ENCODE measurements around the gene SH3BGRL3. TPM values are rescaled to one million over a fixed set of nuclear protein-coding genes. Genes with fewer than 3 reads are reported as not detected.

Gene SH3BGRL3
- total and polyA plus RNA-seq, 2 of the 13 experiments (the other 11 are each of a cell fraction or from before 2014, with no cell fraction given) = 11.4 to 12.2 TPM

DNA sequence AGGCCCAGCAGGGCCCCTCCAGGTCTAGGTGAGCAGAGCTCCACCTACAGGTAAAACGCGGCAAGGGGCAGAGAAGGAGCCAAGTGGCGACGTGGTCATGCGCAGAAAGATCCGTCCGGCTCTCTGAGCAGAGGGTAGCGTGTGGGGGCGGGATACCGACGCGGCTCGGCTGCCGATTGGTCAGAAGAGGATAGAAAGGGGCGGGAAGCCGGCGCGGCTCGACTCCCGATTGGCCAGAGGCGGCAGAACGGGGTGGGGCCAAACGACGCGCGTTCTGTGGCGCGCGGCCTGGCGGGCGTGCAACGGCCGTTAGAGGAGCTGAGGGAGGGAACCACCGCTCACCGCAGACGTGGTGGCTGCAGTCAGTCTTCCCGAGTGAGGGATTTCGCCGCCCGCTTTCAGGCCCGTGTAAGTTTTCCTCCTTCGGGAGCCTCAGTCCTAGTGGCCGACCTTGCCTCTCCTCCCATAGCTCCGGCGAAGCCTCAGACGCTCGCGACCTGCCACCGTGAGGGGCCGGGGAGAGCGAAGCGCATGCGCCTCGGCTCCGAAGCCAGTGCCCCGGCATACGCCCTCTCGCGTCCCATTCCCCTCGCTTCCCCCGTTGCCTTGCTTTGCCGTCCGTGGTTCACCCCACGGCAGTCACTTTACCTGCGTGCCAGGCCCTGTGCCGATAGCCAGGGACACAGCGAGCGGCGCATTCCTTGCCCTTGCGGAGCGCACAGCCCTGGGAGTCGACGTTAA, 45.8 kb upstream of the SH3BGRL3 start, which contains the start of gene CEP85 (continued):
- TF ChIP-seq ZSCAN21 (CRISPR knock-in tag; IDR thresholded peaks at IDR 0.05; ENCODE audit: borderline replicate concordance) (peak; percentile 42; the same call in 1 of the 2 replicates), TGIF2 (CRISPR knock-in tag; IDR thresholded peaks at IDR 0.05) (peak; percentile 69; the same call in 1 of the 2 replicates), ZFYVE20 (CRISPR knock-in tag; IDR thresholded peaks at IDR 0.05; ENCODE audit: borderline replicate concordance, low read depth) (no peak), POLR2G (IDR thresholded peaks at IDR 0.05; ENCODE audit: low read depth, low read length) (peak; percentile 93), KDM2A (CRISPR knock-in tag; IDR thresholded peaks at IDR 0.05; ENCODE audit: borderline replicate concordance, low read depth) (0 out of 2 replicates have a peak, but pooled peaks have one; percentile 39), ZNF329 (CRISPR knock-in tag; IDR thresholded peaks at IDR 0.05; ENCODE audit: low read depth) (0 out of 2 replicates have a peak, but pooled peaks have one; percentile 54), ZFP36L1 (CRISPR knock-in tag; IDR thresholded peaks at IDR 0.05) (peak; percentile 91), XRCC5 (optimal IDR thresholded peaks at IDR 0.05; ENCODE audit: low read length) (peak; percentile 96), KDM5B (CRISPR knock-in tag; IDR thresholded peaks at IDR 0.05; ENCODE audit: borderline replicate concordance) (peak; percentile 88; the same call in 1 of the 2 replicates), POGZ (CRISPR knock-in tag; IDR thresholded peaks at IDR 0.05) (peak; percentile 29; the same call in 1 of the 2 replicates), SAFB2 (CRISPR knock-in tag; IDR thresholded peaks at IDR 0.05; ENCODE audit: borderline replicate concordance, low read depth) (no peak), ZNF33B (CRISPR knock-in tag; IDR thresholded peaks at IDR 0.05) (no peak)
- TF ChIP-seq, protein P1, sequence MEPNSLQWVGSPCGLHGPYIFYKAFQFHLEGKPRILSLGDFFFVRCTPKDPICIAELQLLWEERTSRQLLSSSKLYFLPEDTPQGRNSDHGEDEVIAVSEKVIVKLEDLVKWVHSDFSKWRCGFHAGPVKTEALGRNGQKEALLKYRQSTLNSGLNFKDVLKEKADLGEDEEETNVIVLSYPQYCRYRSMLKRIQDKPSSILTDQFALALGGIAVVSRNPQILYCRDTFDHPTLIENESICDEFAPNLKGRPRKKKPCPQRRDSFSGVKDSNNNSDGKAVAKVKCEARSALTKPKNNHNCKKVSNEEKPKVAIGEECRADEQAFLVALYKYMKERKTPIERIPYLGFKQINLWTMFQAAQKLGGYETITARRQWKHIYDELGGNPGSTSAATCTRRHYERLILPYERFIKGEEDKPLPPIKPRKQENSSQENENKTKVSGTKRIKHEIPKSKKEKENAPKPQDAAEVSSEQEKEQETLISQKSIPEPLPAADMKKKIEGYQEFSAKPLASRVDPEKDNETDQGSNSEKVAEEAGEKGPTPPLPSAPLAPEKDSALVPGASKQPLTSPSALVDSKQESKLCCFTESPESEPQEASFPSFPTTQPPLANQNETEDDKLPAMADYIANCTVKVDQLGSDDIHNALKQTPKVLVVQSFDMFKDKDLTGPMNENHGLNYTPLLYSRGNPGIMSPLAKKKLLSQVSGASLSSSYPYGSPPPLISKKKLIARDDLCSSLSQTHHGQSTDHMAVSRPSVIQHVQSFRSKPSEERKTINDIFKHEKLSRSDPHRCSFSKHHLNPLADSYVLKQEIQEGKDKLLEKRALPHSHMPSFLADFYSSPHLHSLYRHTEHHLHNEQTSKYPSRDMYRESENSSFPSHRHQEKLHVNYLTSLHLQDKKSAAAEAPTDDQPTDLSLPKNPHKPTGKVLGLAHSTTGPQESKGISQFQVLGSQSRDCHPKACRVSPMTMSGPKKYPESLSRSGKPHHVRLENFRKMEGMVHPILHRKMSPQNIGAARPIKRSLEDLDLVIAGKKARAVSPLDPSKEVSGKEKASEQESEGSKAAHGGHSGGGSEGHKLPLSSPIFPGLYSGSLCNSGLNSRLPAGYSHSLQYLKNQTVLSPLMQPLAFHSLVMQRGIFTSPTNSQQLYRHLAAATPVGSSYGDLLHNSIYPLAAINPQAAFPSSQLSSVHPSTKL (CRISPR knock-in tag; IDR thresholded peaks at IDR 0.05) = peak; percentile 28
- TF ChIP-seq, protein P2, sequence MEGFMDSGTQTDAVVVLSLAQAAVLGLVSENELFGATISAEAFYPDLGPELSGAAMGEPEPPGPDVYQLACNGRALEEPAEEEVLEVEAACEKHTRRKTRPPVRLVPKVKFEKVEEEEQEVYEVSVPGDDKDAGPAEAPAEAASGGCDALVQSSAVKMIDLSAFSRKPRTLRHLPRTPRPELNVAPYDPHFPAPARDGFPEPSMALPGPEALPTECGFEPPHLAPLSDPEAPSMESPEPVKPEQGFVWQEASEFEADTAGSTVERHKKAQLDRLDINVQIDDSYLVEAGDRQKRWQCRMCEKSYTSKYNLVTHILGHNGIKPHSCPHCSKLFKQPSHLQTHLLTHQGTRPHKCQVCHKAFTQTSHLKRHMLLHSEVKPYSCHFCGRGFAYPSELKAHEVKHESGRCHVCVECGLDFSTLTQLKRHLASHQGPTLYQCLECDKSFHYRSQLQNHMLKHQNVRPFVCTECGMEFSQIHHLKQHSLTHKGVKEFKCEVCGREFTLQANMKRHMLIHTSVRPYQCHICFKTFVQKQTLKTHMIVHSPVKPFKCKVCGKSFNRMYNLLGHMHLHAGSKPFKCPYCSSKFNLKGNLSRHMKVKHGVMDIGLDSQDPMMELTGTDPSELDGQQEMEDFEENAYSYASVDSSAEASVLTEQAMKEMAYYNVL (CRISPR knock-in tag; IDR thresholded peaks at IDR 0.05; ENCODE audit: borderline replicate concordance) = peak; percentile 47; the same call in 1 of the 2 replicates
